Activated CD4-positive, alpha-beta T cell treated with anti-CD3 and anti-CD28 coated beads, Interleukin-2, amount 50 U/mL, for 1 hour (primary cell): ENCODE measurements around the gene MEIKIN.
"Not testable (repeated sequence)": the region's sequence is repeated elsewhere in the genome, so short reads cannot be mapped to it uniquely, and the experiment has no call there.

Experiments used
- DNase-seq: peaks from one replicate; pipeline ENCODE4 v3.0.0-alpha.2; 2020

The MEIKIN gene

DNA sequence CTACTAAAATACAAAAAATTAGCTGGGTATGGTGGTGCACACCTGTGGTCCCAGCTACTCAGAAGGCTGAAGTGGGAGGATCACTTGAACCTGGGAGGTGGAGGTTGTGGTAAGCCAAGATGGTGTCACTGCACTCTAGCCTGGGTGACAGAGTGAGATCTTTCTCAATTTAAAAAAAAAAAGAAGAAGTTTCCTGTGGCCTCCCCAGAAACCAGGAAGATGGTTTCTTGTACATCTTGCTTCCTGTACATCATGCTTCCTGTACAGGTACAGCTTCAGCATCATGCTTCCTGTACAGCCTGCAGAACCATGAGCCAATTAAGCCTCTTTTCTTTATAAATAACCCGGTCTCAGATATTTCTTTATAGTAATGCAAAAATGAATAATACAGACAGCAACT, 43.2 kb downstream of the MEIKIN start:
- DNase-seq: not testable (repeated sequence)

DNA sequence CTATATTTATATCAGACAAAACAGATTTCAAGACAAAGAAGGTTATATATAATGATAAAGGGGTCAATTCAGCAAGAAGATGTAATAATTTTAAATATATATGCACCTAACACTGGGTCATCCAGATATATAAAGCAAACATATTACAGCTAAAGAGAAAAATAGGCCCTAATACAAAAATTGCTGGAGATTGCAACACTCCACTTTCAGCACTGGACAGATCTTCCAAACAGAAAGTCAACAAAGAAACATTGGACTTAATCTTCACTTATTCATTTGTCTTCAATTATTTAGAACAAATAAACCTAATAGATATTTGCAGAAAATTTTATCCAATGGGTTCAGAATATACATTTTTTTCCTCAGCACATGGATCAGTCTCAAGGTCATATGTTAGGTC, 45.8 kb downstream of the MEIKIN start:
- DNase-seq: no peak

DNA sequence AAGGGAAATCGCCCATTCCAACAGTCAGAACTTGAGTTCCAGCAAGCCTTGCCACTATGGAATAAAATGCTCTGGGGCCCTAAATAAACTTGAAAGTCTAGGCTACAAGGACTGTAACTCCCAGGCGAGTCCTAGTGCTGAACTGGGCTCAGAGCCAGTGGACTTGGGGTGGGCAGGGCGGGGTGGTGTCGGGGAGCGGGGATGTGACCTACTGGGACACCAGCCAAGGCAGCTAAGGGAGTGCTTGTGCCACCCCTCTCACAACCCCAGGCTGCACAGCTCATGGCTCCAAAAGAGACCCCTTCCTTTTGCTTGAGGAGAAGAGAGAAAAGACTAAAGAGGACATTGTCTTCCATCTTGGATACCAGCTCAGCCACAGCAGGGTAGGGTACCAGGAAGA, 61.5 kb downstream of the MEIKIN start:
- no peak for DNase-seq

DNA sequence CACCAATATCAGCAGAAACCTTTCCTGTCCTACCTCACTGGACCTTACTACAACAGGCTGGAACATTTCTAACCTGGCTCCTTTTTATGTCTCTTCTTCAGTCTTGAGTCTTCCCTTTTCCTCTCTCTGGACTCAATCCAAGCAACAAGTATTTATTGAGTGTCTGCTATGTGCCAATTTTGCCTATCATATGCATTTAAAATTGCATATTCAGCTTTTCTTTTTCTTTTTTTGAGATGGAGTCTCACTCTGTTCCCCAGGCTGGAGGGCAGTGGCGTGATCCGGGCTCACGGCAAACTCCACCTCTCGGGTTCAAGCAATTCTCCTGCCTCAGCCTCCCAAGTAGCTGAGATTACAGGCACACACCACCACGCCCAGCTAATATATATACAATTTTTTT, 65.8 kb downstream of the MEIKIN start:
- no peak for DNase-seq

DNA sequence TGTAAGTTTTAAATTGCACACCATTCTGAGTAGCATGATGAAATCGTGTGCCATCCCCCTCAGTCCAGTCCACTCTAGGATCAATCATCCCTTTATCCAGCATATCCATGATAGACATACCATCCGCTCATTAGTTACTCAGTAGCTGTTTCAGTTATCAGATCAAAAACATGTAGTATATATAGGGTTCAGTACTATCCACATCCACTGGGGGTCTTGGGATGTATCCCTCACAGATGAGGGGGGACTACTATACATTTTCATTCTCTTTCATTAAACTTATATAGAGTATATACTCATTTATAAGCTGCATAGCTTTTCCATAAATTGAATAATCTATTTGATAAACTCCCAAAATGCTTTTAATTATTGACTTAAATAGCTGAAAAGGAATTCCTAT, 67.6 kb downstream of the MEIKIN start:
- no peak for DNase-seq

DNA sequence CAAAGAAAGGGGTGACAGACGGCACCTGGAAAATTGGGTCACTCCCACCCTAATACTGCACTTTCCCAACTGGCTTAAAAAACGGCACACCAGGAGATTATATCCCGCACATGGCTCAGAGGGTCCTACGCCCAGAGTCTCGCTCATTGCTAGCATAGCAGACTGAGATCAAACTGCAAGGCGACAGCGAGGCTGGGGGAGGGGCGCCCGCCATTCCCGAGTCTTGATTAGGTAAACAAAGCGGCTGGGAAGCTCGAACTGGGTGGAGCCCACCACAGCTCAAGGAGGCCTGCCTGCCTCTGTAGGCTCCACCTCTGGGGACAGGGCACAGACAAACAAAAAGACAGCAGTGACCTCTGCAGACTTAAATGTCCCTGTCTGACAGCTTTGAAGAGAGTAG, 74.2 kb downstream of the MEIKIN start:
- not testable (repeated sequence) for DNase-seq

DNA sequence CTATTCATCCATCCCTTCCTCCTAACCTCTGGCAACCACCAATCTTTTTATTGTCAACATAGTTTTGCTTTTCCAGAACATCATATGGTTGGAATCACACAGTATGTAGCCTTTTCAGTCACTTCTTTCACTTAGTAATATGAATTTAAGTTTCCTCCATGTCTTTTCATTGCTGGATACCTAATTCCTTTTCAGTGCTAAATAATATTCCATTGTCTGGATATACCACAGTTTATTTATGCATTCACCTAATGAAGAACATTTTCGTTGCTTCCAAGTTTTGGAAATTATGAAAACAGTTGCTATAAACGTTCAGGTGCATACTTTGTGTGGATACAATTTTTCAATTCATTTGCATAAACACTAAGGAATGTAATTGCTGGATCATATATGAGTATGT, 77.9 kb downstream of the MEIKIN start:
- no peak for DNase-seq

DNA sequence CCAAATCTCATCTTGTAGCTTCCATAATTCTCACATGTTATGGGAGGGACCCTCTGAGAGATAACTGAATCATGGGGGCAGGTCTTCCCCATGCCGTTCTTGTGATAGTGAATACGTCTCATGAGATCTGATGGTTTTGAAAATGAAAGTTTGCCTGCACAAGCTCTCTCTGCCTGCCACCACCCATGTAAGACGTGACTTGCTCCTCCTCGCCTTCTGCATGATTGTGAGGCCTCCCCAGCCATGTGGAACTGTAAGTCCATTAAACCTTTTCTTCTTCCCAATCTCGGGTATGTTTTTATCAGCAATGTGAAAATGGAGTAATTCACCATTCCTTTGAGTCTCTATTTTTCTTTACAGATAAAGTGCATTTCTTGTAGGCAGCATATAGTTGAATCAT, 81.8 kb downstream of the MEIKIN start:
- DNase-seq: no peak

DNA sequence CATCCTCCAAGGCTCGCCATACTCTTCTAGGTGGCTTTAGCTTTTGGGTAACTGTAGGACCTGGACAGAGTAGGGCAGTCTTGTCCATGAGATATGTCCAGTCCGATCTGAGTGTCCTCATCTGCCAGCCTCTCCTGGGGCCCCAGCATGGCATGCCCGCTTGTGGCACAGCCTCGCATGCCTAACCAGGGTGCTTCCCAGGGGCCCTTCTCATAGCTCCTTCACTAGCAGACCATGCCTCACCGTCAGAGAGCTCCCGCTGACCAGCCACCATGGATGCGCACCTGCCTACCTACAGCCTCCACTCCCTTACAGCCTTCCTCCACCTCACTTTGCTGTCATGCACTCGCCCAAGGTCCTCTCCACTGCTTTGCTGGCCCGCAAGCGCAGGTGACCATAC, 88.1 kb downstream of the MEIKIN start:
- no peak for DNase-seq

DNA sequence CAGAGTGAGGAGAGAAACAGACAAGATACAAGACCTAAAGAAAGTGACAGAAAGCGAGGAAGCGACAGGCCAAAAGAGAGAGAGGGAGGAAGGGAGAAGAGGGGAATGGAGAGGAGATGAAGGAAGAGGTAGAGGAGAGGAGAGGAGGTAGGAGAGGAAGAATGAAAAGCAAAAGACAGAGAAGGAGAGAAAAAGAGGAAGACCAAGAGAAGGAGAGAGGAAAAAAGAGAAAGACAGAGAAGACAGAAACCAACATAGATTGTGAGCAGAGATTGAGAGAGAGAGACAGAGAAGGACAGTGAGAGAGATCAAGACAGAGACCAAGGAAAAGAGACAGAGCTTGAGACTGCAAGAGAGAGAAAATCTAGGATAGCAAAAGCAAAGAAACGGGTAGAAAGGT, 90.0 kb downstream of the MEIKIN start:
- no peak for DNase-seq

DNA sequence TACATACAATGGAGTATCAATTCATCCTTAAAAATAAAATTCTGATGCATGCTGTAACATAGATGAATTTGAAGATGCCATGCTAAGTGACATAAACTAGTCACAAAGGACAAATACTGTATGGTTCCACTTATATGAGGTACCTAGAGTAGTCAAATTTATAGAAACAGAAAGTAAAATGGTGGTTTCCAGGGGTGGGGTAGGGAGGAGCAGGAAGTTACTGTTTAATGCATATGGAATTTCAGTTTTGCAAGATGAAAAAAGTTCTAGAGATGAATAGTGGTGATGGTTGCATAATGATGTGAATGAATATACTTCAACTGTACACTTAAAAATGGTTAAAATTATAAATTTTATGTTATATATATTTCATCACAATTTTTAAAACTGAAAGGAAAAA, 91.3 kb downstream of the MEIKIN start:
- DNase-seq: no peak

DNA sequence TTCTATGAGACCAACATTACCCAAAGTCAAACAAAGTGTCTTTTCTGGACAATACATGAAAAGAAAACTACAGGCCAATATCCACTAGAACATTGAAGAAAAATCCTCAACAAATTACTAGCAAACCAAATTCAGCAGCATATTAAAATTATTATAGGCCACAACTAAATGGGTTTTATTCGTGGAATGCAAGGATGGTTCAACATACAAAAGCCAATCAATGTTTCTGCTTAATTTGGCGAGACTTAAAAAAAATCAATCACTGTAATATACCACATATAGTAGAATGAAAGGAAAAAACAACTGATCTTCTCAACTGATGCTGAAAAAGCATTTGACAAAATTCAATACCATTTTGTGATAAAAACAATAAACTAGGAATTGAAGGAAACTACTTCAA, 96.8 kb downstream of the MEIKIN start:
- DNase-seq: no peak

DNA sequence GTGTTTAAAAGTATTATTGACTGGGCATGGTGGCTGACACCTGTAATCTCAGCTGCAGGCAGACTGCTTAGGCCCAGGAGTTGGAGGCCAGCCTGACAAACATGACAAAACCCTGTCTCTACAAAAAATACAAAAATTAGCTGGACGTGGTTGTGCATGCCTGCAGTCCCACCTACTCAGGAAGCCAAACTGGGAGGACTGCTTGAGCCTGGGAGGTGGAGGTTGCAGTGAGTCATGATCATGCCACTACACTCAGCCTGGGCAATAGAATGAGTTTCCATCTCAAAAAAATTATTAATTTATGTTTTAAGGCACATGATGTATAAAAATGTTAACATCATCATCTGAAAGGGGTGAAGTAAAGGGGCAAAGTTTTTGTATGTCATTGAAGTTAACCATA, 98.9 kb downstream of the MEIKIN start:
- no peak for DNase-seq

DNA sequence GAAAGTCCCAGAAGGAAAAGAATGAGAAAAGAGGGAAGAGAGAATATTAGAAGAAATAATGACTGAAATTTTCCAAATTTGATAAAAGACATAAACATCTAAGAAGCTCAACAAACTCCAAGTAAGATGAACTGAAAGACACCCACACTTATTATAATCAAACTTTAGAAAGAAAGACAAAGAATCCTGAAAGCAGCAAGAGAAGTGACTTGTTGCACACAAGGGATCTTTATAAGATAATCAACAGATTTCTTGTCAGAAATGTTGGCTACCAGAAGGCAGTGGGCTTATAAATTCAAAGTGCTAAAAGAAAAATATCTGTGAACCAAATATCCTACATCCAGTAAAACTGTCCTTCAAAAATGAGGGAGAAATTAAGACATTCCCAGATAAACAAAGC, 99.6 kb downstream of the MEIKIN start:
- no peak for DNase-seq

DNA sequence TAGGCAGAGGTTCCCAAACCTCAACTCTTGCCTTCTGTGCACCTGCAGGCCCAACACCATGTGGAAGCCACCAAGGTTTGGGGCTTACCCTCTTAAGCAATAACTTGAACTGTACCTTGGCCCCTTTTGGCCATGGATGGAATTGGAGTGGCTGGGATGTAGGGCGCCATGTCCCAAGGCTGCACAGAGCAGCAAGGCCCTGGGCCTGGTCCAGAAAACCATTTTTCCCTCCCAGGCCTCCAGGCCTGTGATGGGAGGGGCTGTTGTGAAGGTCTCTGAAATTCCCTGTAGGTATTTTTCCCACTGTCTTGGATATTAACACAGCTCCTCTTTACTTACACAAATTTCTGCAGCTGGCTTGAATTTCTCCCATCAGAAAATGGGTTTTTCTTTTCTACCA, 102.5 kb downstream of the MEIKIN start:
- DNase-seq: not testable (repeated sequence)

DNA sequence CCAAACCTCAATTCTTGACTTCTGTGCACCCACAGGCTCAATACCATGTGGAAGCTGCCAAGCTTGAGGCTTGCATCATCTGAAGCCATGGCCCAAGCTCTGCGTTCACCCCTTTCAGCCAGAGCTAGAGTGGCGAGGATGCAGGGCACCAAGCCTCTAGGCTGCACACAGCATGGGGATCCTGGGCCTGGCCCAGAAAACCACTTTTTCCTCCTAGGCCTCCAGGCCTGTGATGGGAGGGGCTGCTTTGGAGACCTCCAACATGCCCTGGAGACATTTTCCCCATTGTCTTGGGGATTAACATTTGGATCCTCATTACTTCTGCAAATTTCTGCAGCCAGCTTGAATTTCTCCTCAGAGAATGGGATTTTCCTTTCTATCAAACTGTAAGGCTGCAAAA, 112.8 kb downstream of the MEIKIN start:
- not testable (repeated sequence) for DNase-seq

DNA sequence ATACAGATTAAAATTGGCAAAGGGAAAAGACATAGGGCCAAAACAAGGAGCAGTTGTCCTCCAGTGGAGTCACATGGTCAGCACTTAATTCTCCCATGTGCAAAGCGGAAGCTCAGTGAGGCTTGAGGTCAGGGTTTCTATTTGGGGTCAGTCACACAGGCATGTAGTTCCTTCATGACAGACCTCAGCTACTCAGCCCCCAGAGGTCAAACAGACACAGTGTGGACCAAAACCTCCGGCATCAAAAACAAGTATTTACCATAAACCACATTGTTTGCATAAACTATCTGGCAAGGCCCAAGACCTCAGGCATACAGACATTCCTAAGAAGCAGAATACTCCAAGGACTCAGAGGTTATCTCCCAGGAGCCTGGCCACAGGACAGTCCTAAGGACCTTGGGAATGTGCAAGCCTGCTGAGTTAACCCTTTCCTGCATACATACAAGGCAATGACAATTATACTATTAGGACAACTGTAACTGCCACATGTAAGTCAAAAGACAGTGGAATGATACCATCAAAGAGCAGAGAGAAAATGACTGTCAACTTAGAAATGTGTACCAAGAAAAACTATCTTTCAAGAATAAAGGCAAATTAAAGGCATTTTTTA, 120.0 kb downstream of the MEIKIN start:
- no peak for DNase-seq

DNA sequence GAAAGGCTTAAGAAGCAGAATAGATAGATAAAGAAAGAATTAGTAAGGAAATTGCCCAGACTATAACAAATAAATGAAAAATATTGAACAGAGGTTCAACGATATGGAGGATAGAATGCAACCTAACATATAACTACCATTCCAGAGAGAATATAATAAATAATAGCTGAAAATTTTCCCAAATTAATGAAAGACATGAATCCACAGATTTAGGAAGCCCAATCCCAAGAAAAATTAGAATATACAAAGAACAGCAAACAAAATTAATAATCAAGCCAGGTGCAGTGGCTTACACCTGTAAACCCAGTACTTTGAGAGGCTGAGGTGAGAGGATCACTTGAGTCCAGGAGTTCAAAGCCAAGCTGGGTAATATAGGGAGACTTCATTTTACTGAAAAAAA, 120.8 kb downstream of the MEIKIN start:
- DNase-seq: no peak

DNA sequence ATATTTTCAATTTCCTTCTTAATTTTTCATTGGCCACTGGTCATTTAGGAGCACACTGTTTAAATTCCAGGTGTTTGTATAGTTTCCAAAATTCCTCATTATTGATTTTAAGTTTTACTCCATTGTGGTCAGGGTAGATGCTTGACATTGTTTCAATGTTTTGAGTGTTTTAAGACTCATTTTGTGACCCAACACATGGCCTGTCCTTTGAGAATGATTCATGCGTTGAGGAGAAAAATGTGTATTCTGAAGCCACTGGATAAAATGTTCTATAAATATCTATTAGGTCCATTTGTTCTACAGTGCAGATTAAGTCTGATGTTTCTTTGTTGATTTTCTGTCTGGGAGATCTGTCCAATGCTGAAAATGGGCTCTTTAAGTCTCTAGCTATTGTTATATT, 124.2 kb downstream of the MEIKIN start:
- no peak for DNase-seq

DNA sequence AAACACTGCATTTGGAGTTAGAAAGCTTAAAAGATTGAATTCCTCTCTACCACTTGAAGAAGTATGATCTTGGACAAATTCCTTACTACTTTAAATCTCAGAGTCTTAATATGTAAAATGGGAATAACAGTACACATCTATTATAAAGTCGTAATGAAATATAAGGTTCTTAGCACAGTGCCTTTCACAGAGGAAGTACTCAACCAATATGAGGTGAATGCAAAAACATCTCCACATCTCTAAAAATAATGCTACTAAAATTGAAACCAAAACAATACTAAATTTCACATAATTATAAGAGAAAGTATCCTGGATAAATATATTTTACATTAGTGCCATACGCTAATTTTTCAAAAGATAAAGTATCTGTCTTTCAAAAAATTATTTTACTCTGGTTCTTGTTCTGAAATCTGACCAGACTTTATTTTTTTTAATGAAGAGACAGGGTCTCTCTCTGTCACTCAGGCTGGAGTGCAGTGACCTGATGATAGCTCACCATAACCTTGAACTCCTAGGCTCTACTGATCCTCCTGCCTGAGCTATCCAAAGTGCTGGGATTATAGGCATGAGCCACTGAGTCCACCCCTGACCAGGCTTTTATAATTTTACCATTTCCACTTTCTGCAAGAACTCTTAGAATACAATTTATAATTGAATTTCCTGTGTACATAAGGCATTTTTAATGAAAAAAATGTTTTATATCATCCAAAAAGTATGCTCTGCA, 127.3 kb downstream of the MEIKIN start:
- DNase-seq: no peak

DNA sequence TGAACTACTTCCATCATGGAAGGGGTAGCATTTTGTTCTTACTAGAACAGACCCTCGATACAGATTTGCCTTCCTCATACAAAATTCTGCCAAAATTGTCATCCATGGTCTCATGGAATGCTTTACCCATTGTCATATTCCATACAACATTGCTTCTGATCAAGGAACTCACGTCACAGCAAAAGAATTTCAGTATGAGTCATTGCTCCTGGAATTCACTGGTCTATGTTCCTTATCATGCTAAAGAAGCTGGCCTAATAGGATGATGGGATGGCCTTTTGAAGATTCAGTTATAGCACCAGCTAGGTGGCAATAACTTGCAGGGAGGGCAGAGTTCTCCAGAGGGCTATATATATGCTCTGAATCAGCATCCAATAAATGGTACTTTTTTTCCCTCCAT, 130.5 kb downstream of the MEIKIN start:
- no peak for DNase-seq

DNA sequence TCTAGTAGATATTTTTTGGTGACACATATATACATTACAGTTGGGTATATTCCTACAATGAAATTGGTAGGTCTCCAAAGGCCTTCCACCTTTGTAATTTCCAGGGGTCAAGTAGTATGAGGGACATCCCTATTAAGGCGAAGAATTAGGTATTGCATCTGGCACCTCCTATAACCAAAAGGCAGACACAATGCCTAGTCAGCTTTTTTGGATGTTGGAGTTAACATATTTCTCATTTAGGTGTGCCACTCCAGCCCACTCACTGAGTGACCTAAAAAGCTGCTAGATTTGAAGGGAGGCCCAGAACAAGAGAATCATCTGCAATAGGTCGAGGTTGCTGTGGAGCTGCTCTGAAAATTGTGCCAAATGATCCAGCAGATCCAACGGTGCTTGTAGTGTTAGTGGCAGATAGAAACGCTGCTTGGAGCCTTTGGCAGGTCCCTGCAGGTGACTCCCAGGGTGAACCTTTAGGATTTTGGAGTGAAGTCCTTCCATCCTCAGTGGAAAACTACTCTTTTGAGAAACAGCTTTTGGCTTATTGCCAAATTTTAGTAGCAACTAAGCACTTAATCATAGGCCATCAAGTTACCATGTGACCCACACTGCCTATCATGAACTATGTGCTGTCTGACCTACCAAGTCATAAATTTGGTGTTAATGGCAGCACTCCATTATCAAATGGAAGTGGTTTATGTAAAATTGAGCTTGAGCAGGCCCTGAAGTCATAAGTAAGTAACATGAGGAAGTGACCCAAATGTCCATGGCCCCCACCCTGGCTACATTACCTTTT, 132.9 kb downstream of the MEIKIN start:
- no peak for DNase-seq

DNA sequence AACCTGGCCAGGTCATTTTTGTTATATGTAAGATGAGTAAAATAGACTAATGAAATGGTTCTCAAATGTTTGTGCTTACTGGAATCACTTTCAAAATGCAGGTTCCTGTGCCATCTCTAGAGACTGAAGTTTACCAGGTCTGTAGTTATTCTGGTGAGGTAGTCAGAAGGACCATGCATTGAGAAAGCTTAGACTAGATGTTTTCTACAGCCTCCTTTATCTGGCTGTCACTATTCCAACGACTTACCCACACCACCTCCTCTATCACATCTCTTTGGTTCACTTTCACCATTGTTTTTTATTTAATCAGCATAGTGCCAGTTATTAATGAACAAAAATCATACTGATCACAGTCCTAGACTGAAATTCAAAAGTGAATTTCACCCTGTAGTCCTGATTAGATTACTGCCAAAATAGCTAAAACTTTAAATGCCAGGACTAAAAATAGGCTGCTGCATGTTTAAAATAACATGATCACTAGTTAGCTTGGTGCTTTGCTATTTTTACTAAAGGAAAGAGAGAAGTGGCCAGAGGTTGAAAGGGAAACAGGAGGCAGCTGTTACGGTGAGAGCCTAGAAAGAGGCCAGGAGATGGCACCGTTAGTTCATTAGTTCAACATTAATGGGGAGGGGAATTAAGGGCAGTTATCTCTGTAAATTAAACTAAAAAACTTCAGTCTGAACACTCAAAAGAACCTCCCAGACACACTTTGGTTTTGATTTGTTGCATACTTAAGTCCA, 134.8 kb downstream of the MEIKIN start:
- DNase-seq: no peak
